GM21529 (cell line): ENCODE measurements around the gene MAP3K3.
A peak's percentile ranks its signal among the peaks of the same experiment; 100 is the strongest.
"Not testable (repeated sequence)": the region's sequence is repeated elsewhere in the genome, so short reads cannot be mapped to it uniquely, and the experiment has no call there.

ENCODE experiments used
- ATAC-seq: cut with Tn5 transposase; IDR thresholded peaks from one replicate; pipeline ENCODE4 v1.9.1; 2021; ENCODE audit not compliant: unreplicated experiment

The MAP3K3 gene

DNA sequence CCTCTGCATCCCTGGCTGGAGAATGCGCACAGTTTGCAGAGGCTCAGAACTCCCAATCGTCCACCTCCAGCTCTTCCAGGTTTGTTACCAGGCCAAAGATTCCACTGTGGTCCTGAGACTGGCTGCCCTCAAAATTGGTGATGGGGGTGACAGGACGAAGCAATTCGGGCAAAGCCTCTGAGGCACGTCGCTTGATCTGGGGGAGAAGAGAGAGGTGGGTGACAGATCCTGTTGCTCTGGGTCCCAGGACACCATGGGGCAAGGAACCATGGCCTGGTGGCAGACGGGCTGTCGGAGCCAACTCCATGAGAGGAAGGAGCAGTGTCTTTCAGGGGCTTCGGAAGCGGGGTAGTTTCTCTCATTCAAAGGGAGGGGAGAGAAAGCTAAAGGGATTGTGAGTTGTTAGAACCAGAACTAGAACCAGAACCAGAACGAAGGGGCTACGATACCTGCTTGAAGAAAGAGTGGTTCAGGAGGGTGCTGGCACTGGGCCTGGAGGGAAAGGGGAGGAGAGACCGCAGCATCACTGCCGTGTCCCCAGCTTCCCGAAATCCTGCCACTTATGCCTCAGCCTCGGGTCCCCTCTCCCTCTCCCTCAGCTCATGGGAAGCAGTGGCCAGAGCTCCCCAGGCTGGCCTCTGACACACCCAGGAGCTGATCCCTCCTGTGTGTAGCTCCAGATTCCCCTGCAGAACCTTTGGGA lies 81.5 kb downstream of the MAP3K3 start:
- no peak for ATAC-seq

- ATAC-seq: no peak
Observed at GRCh38 chr17:63704259-63704576, 82.0 kb downstream of the MAP3K3 start.

GRCh38 chr17:63704836-63705235 lies 82.6 kb downstream of the MAP3K3 start:
- ATAC-seq: no peak

DNA sequence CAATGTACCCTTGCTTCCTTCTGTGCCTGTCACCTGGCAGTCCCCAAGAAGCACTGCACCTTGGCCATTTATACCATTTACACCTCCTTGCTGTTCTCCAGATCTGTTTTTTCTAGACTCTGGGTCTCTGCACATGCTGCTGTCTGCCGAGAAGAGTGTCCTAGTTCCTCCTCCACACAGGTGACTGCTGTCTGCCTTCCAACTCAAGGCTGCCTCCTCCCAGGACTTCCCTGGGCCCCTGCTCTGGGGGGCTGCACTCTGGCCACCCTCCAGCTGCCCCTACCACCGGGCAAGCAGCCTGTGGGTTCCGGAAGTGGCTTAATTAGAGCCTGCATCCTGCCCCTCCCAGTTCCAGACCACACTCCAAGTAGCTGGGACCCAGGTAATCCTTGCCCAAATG lies 83.4 kb downstream of the MAP3K3 start:
- no peak for ATAC-seq

DNA sequence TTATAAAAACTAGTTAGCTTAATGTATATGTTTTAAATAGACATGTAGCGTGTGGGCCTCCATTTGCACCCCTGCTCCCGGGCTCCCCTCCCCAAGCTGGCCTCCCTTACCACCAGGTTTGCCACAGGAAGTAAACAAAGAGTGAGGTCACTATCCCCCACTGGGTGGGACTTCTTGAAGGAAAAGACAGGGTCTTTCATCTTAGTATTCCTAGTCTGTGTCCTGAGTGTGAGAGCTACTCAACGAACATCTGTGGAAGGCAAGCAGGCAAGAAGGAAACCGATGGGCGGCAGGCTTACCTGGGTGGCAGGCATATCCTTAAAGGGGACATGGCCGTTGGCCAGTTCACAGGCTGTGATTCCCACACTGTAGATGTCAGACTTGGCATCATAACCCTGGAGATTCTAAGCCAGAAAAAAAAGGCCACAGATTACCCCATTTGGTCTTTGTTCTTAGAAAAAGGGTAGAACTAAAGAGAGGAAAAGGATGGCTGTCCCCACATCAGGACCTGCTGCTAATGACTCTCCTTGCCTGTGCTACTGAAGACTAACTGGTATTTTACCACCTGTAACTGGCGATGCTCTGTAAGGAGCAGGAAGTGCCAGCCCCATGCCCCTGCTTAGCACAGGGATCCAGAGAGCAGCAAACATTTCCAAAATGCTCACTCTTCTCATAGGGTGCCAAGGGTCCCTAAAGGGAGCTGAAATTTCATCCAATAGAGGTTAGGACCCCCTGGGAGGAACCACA lies 84.3 kb downstream of the MAP3K3 start:
- no peak for ATAC-seq

DNA sequence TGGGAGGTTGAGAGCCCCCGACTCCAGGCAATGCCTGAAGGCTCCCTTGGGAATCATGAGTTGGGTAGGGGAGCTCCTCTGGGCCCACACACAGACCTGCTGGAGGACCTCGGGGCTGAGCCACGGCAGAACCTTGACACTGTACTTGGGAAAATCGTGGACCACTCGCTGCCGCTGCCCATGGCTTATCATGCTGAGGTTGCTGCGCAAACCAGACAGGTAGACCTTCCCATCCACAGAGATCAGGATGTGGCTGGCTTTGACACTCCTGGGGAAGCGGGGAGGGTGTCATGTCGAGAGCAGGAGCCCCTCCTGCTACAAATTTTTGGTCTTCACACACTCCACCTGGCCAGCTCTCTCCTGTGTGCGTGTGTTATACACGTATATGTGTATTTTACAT lies 84.9 kb downstream of the MAP3K3 start:
- no peak for ATAC-seq

GRCh38 chr17:63709110-63709509 lies 86.9 kb downstream of the MAP3K3 start:
- ATAC-seq: no peak

GRCh38 chr17:63714550-63715277 lies 92.5 kb downstream of the MAP3K3 start:
- ATAC-seq: no peak

DNA sequence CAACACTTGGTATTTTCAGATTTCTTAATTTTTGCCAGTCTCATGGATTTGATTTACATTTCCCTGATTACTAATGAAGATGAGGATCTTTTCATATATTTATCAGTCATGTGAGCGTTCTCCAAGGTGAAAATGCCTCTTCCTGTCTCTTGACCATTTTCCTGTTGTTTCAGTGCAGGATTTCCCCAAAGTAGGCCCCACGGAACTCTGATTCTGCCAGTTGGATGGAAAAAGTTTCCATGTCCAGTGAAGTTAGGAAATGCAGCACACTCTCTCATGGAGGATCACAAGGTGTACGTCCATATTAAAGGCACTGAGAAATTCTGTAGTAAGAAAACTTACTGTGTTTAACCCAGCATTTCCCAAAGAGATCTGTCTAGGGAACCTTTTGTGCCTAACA lies 94.2 kb downstream of the MAP3K3 start:
- ATAC-seq: no peak

DNA sequence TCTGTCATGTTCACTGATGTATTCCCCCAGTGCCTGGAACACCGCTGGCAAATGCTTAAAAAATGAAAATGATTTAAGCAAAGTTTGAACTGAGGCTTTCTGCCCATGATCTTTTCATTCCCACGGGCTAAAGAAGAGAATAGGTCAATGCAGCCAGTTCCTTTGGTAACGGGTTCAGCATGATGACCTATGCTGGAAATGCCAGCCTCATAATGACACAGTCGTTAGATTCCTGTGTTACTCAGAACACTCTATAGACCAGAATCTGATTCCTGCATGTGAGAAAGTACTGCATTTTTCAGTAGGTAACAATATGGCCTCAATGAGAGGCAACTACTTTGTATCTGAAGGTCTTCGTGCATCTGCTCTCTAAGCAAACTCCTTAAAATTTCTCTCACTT lies 96.8 kb downstream of the MAP3K3 start:
- no peak for ATAC-seq

DNA sequence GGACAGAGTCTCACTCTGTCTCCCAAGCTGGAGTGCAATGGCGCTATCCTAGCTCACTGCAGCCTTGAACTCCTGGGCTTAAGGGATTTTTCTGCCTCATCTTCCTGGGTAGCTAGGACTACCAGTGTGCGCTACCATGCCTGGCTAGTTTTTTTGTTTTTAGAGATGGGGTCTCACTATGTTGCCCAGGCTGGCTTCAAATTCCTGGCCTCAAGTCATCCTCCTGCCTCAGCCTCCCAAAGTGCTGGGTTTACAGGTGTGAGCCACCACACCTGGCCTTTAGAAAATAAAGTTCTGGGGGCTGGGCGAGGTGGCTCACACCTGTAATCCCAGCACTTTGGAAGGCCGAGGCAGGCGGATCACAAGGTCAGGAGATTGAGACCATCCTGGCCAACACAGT lies 98.0 kb downstream of the MAP3K3 start:
- not testable (repeated sequence) for ATAC-seq

DNA sequence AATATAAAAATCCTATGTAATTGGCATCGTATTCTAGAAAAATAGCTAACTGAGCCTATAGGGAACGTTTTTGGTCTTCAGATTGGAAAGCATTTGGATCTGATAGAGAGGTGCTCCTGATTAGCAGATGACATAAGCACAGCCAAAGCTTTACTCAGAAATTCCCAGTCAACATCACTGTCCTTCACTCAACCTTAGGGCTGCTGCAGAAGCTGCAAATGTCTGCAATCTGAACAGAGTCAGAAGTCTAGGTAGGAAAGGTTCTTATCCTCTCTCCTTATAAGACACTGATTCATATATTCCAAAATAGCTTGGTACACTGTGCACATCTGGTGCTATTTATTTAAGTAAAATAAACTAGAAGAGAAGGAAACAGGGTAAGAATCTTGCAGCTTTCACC lies 100.2 kb downstream of the MAP3K3 start:
- no peak for ATAC-seq

DNA sequence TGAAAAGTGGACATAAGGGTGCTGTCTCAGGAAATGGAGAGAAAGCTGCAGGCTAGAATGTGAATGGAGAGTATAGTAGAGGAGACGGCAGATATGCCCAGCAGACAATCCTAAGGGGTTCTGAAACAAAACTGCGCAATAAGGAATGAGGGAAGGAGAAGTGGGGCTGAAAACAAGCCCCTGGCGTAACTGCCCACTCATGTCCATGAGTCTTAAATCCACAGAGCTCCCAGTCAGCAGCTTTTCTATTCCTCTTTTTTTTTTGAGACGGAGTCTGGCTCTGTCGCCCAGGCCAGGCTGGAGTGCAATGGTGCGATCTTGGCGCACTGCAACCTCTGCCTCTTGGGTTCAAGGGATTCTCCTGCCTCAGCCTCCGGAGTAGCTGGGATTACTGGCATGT lies 113.5 kb downstream of the MAP3K3 start:
- no peak for ATAC-seq

- no peak for ATAC-seq
Observed at GRCh38 chr17:63740464-63741142, 118.4 kb downstream of the MAP3K3 start.

DNA sequence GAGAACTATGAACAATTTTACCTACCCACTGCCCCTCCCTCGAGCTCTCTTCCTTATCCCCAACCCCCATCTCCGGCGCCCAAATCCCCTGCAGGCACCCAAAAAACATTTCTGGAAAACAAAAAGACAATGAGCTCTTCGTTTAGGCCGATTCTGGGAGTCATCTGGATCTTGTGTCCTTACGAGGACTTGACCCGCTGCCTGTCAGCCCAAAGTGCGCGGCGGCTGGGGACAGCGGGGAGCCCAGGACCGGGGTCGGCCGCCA lies 118.9 kb downstream of the MAP3K3 start:
- peak; percentile 23 for ATAC-seq

GRCh38 chr17:63741408-63742173 lies 119.4 kb downstream of the MAP3K3 start, which contains the start of gene STRADA:
Gene STRADA (minus strand): TSS chr17:63741799. CDS start chr17:63728369, 13,430 bp downstream.
- ATAC-seq: peak; percentile 87
